ENCODE data around the gene COL1A2. TPM values are rescaled to one million over a fixed set of nuclear protein-coding genes. Genes with fewer than 3 reads are reported as not detected.

COL1A2 gene
- total RNA-seq, 6 donors from 2014 or later, result 40.0 to 607 (median 204) TPM

- peak in 1 of 2 donors; percentile 44 for DNase-seq
- peak; percentile 81 to 92 for ATAC-seq (ENCODE audit: low FRiP score in 2 of 2)
- H3K4me1 ChIP-seq, result peaks cover 0 to 4% (median 0%) of the 10 kb centered on the region in 4 donors
- H3K27ac ChIP-seq, result peak overlapping the region; percentile 21 to 77 (median 54)
- no peaks in the 10 kb centered on the region for H3K9me3 ChIP-seq
- no peaks in the 10 kb centered on the region for H3K36me3 ChIP-seq
- TF ChIP-seq POLR2AphosphoS5 (IDR thresholded peaks at IDR 0.05) (peak in 1 of 2 donors; percentile 56), POLR2A (IDR thresholded peaks at IDR 0.05) (no peak), EP300 (IDR thresholded peaks at IDR 0.05) (no peak), CTCF (IDR thresholded peaks at IDR 0.05) (no peak)
- H3K27me3 ChIP-seq, result no peaks in the 10 kb centered on the region
- no peak overlapping the region for H3K4me3 ChIP-seq
- 14 to 17% methylated on average over 2 of the region's 2 CpGs for WGBS, 2 donors
Measured at GRCh38 chr7:94374231-94374630, 20.5 kb upstream of the COL1A2 start.

DNA sequence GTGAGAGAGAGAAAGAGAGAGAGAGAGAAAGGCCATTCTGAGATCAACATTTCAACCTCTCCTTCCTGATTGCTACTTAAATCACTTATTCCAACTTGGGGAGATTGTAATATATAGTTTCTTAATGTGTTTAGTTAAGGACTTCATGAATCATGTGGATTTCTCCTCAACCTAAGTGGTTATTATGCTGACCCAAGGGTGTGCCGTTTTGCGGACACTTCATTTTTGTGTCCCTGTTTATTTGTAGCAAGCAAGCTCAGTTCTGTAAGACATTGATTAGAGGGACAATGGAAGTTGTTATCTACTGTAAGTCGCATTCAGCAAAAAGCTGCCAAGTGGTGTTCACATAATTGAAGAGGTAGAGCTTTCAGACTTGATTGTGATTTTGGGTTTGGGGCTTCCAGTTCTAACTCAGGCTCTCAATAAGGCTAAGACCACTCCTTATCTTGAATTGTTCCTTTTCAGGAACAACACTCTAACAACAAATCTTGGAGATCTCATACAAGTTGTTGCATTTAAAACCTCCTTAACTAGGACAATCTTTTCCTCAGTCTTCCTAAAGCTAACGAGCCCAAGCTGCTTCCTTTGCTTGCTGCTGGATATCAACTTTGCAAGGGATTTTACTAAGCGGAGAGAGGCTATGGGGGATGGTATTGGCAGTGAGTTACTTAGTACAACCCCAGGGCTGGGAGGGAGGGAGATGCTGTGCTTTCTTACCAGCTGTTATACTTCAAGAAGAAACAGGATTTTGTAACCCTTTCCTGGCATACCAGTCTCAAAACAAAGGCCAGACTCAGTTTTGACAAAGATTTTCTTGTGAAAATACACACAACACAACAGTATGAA, 19.8 kb upstream of the COL1A2 start:
- no peaks in the 10 kb centered on the region for H3K9me3 ChIP-seq
- peaks cover 0 to 4% (median 0%) of the 10 kb centered on the region in 4 donors for H3K4me1 ChIP-seq
- DNase-seq (no peak), ATAC-seq (ENCODE audit: low FRiP score in 2 of 2) (peak; percentile 87 to 92)
- H3K27ac ChIP-seq, result peak overlapping the region; percentile 39 to 79 (median 64)
- TF ChIP-seq POLR2A (IDR thresholded peaks at IDR 0.05) (no peak), EP300 (IDR thresholded peaks at IDR 0.05) (no peak), CTCF (IDR thresholded peaks at IDR 0.05) (no peak), POLR2AphosphoS5 (IDR thresholded peaks at IDR 0.05) (no peak)
- H3K4me3 ChIP-seq, result peak overlapping the region in 1 of 4 donors; percentile 13
- no peaks in the 10 kb centered on the region for H3K36me3 ChIP-seq
- no peaks in the 10 kb centered on the region for H3K27me3 ChIP-seq
- 50 to 51% methylated on average over 5 of the region's 5 CpGs for WGBS, 2 donors

DNA sequence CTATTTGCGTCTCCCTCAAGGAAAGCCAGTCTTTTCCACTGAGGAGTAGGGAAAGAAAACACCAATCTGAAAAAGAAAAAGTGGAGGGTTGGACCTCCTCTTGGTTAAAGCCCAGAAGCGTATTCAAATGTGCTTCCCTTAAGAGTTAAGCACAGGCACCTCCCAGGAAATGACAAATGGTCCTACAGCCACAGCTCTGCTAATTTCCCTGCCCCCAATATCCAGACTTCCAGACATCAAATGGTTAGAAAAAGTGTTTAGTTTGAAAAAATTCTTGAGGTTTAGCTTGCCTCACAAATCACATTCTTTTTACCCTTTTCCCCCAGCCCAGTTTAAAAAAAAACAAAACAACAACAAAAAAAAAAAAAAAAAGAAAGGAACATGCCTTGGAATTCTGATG, 19.0 kb upstream of the COL1A2 start:
- DNase-seq, result no peak
- no peaks in the 10 kb centered on the region for H3K36me3 ChIP-seq
- H3K9me3 ChIP-seq, result no peaks in the 10 kb centered on the region
- no peak for TF ChIP-seq POLR2A (IDR thresholded peaks at IDR 0.05)
- TF ChIP-seq EP300 (IDR thresholded peaks at IDR 0.05), result no peak
- no peak for TF ChIP-seq CTCF (IDR thresholded peaks at IDR 0.05)
- no peak for TF ChIP-seq POLR2AphosphoS5 (IDR thresholded peaks at IDR 0.05)
- peak overlapping the region; percentile 39 to 79 (median 64) for H3K27ac ChIP-seq
- peaks cover 0 to 4% (median 0%) of the 10 kb centered on the region in 4 donors for H3K4me1 ChIP-seq
- no peak overlapping the region for H3K4me3 ChIP-seq
- no peaks in the 10 kb centered on the region for H3K27me3 ChIP-seq
- peak in 1 of 2 donors; percentile 87 for ATAC-seq (ENCODE audit: low FRiP score in 2 of 2)
- WGBS, 2 donors, result 57 to 72% methylated on average over 2 of the region's 2 CpGs

GRCh38 chr7:94376281-94376680, 18.4 kb upstream of the COL1A2 start:
- Histone ChIP-seq H3K4me3 (no peak overlapping the region), H3K36me3 (no peaks in the 10 kb centered on the region), H3K9me3 (no peaks in the 10 kb centered on the region), H3K27ac (peak overlapping the region in 3 of 4 donors; percentile 15 to 71 (median 44)), H3K27me3 (no peaks in the 10 kb centered on the region), H3K4me1 (peaks cover 0 to 4% (median 0%) of the 10 kb centered on the region in 4 donors)
- 88 to 100% methylated on average over 1 of the region's 1 CpG for WGBS, 2 donors
- no peak for DNase-seq
- ATAC-seq (ENCODE audit: low FRiP score in 2 of 2), result no peak
- TF ChIP-seq EP300 (IDR thresholded peaks at IDR 0.05), result no peak
- TF ChIP-seq CTCF (IDR thresholded peaks at IDR 0.05), result no peak
- TF ChIP-seq POLR2AphosphoS5 (IDR thresholded peaks at IDR 0.05), result no peak
- TF ChIP-seq POLR2A (IDR thresholded peaks at IDR 0.05), result no peak
